HG02571 (cell line): Measurements from ENCODE around the gene SVEP1.

ENCODE experiments used
- ATAC-seq: cut with Tn5 transposase; IDR thresholded peaks from one replicate; pipeline ENCODE4 v1.9.1; 2021; ENCODE audit warnings: mild to moderate bottlenecking, moderate library complexity; ENCODE audit not compliant: unreplicated experiment

Gene SVEP1

DNA sequence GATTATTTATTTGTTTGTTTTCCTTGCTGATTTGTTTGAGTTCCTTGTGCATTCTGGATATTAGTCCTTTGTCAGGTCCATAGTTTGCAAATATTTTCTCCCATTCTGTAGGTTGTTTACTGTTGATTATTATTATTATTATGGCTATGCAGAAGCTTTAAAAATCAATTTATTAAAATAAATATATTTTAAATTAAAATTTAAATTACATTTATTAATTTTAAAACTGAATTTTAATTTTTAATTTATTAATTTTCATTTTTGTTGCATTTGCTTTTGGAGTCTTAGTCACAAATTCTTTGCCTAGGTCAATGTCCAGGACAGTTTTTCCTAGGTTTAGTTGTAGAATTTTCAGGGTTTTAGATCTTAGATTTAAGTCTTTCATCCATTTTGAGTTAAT is 50.9 kb downstream of the SVEP1 start:
- ATAC-seq: no peak

- ATAC-seq: no peak
Measured at GRCh38 chr9:110526426-110526825, 53.1 kb downstream of the SVEP1 start.

DNA sequence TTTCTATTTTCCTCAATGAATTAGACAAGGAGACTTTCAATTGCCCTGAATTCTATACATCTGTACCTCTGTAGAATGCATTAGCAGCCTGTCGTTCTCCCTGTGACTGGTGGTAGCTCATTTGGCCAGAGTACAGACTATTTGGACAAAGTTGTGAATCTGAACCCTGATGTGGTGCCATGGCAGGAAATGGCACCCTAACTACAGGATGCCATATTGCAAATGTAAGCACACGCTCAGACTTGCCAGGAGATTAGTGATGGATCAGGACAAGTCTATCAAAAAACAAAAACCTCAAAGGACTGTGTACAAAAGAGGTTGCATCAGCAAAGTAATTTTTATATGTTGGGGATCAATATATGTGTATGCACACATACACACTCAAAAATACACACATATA is 58.3 kb downstream of the SVEP1 start:
- ATAC-seq: no peak

DNA sequence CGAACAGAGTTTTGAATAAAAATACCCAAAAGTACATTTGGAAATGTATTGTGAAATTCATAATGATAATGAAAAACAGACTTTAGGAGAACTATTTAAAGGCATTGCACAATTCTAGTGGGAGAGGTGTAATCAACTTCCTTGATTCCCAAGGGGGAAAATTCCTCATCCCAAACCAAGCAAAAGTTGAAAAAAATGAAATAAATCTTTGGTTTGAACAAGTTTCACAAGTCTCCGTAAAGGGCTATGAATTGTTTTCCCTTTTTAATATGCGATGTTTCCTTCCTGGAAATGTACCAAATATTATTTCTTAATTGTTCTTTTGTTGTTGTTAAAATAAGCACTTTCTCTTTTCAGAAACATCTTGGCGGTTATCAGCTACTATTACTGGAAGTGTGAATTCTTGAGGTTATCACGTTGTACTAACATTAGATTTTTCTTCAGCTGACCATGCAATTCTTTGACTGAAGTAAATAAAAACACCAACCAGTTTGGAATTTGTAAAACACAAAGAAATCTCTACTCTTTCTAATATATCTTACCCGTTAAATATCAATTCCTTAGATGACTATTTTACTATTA is 59.3 kb downstream of the SVEP1 start:
- no peak for ATAC-seq

DNA sequence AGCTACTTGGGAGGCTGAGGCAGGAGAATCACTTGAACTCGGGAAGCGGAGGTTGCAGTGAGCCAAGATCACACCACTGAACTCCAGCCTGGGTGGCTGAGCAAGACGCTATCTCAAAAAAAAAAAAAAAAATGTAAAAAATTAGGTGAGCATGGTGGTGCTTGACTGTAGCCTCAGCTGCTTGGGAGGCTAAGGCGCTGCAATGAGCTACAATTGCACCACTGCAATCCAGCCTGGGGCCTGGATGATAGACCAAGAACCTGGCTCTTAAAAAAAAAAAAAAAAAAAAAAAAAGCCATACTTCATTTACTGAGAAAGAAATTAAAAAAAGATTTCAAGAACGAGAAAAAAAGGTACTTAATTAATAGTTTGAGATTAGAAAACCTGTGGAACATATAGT is 62.1 kb downstream of the SVEP1 start:
- no peak for ATAC-seq

DNA sequence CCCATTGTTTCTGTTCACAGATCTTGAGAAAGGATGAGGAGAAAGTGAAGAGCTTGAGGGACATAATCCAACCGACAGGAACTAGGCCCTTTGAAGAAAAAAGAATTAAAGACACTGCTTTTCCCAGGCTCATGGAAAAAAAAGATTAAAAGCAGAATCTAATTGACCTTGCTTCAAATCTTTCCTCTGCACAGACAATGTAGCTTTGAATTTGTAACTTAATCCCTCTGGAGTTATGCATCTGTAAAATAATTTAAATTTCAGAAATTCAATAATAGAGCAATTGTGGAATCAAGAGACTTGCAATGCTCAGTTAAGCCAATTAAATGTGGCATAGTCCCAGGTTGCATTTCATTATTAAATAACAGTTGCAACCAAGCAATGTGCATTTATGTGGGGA is 64.6 kb downstream of the SVEP1 start:
- ATAC-seq: no peak

DNA sequence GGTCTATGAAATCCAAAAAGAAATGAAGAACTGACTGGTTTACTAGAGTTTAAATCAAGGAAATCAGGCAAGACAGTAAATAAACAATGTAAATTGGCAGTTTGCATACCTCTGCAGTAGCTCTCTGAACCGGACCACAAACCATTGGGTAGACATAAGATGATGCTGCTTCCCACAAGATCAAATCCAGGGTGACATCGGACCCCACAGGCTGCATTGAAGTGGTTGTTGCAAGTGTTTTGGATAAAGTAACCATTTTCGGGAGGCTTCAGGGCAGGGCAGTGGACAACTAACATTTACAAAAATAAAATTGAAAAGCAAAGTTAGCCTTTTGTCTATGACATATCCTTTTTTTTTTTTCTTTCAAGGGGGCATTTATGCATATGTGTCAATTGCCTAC is 66.7 kb downstream of the SVEP1 start:
- ATAC-seq: no peak

DNA sequence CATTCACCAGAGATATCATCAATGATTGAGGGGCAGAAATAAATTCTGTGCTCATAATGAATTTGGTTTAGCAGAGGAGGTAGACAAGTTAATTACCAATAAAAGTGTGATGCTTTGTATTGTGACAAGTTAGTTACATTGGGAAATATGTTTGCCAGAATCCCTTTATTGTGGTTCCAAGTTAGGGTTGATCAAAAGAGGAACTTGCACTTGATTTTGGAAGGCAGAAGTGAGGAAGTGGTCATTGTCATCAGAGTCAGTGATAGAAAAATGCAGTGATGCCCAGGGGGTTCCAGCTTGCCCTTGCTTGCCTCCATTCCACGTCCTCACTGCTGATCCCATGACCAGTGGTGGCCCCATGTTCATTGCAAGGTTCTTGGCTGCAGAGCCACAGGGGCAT is 69.7 kb downstream of the SVEP1 start:
- ATAC-seq: no peak

GRCh38 chr9:110502842-110503241 is 76.7 kb downstream of the SVEP1 start:
- no peak for ATAC-seq

DNA sequence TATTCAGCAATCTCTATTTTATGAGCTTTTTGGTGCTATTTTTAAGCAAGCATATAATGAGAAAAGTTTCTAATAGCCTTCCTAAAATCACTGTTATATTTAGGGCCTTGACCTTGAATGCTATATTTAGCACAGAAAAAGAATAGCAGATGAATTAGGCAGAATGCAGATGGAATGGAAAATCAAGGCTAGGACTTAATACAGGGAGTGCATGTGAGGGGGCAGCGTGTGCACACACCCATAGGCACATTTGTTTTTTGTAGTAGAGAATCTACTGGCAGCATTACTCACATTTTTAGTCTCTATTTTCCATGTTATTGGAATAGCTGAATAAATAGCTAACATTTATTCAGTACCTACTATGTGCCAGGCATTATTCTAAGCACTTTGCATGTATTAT is 79.9 kb downstream of the SVEP1 start:
- ATAC-seq: no peak

DNA sequence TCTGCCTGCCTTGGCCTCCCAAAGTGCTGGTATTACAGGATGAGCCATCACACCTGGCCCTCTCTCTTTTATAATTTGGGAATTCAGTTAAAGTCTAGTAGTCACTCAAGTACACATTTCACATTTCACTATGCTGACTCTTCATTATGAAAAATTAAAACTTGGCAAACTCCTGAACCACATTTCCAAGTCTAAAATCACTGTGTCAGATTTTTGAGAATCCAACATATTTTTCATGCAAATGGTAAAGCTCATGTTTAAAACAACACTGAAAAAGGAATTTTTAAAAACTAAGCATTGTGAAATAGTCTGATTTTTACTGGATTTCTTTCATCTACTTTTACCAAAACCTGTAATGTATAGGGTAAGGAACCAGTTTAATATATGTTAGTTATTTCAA is 92.3 kb downstream of the SVEP1 start:
- no peak for ATAC-seq

DNA sequence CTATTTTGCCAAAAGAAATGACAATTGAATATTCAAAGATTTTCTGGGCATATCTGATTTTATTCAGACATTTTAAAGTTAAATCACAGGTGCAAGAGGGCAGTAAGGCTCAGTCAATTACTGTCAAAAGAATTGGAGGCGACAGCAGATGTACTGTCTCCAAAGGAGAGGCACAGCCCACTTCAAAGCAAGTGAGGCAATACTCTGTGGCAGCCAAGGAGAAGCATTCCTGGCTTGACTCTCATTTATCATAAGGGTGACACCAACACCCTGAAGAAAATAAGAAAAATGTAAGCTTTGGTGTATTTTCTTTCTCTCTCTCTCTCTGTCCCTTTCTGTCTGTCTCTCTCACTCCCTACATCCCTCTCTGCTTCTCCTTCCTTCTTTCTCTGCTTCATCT is 93.3 kb downstream of the SVEP1 start:
- ATAC-seq: no peak

- ATAC-seq: no peak
Measured at GRCh38 chr9:110479481-110479880, 100.1 kb downstream of the SVEP1 start.

- no peak for ATAC-seq
Measured at GRCh38 chr9:110476251-110476650, 103.3 kb downstream of the SVEP1 start.

GRCh38 chr9:110472111-110472510 is 107.4 kb downstream of the SVEP1 start:
- ATAC-seq: no peak

DNA sequence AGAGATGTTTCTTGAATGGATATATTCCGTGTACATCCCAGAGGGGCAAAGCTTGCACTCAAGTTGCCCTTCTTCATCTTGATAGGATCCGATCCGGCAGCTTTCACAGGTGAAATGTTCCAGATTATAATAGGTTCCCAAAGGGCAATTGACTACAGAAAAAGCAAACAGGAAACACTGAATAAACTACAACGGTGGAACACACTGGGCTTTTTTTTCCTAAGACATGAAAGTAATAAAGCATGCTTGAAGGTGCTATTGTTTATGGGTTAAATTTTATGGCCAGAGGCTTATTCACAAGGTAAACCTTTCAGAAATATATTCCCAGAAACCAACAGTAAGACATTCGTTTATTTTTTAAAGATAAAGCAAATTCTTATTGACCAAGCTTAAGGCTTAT is 110.6 kb downstream of the SVEP1 start:
- ATAC-seq: no peak

GRCh38 chr9:110465190-110465589 is 114.4 kb downstream of the SVEP1 start:
- ATAC-seq: no peak

DNA sequence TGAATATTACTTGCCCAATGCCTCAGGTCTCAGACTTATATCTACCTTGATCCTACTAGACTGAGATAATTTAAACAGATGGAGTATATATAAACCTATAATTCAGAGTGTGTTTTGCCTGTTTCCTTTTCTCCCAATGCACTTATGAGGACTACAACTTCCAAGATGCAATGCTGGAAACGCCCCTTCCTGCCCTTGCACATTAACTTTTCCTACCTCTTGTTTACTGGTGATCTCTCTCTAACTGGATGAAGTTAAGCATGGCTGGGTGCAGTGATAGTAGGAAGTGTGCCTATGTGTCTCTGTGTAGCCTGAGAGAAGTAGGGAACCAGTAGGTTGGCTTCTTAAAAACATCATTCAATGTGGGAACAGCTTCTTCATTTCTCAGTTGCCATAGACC is 115.2 kb downstream of the SVEP1 start:
- no peak for ATAC-seq

GRCh38 chr9:110463499-110463898 is 116.0 kb downstream of the SVEP1 start:
- ATAC-seq: no peak

GRCh38 chr9:110457245-110457644 is 122.3 kb downstream of the SVEP1 start:
- no peak for ATAC-seq

DNA sequence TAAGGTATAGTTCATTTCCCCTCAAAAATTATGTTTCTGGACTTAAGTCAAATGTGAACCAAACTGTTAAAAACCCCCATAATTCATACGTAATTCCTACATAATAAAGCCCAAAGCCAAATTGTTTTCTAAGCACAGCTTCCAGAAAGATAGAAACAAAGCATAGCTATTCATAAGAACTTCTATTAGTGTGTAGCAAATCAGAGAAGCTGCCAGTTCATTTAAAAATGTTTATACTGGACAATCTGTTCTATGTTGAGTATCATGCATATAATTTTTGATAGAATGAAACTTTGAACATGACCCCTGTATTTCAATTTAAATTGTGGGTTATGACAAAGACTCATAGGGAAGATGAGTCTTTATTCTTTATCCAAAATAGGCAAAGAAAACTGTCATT is 122.9 kb downstream of the SVEP1 start:
- no peak for ATAC-seq

GRCh38 chr9:110455860-110456259 is 123.7 kb downstream of the SVEP1 start:
- ATAC-seq: no peak

DNA sequence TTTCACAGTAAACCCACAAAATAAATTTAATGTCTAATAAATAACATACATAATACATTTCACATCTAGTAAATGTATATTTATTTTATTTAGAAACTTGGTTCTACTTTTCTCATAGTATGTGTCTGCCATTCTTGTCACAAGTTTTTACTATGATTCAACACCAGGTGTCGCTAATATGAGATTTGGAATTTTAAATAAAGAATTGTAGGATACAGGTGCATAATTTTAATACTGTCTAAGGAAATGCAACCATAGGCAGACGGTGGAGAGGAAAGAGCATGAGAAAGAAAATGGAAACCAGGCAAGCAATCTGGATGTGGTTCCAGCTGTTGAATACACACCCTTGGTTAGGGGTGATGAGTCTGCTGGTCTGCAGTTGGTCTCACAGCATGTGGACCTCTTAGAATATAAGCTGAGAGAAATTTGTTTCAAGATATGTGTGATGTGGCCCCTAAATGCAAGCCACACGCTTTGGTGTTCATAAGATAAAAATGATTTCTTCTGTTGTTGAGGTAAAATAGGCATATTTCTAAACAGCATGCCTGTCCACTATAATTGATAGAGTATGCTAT is 127.2 kb downstream of the SVEP1 start:
- no peak for ATAC-seq
